ENCODE results near the gene GSK3B. TPM values are rescaled to one million over a fixed set of nuclear protein-coding genes. Genes with fewer than 3 reads are reported as not detected.
"Not testable (repeated sequence)": the region's sequence is repeated elsewhere in the genome, so short reads cannot be mapped to it uniquely, and the experiment has no call there.

The GSK3B gene
- total and polyA plus RNA-seq, 2 donors from 2014 or later: 6.4 to 52.1 TPM

GRCh38 chr3:120018299-120018698, 75.9 kb downstream of the GSK3B start:
- FAIRE-seq: no peak
- Histone ChIP-seq H3K27ac (ENCODE audit: low read depth in 2 of 2, low read length in 2 of 2) (no peak overlapping the region), H3K4me1 (ENCODE audit: control insufficient read depth in 2 of 3, insufficient read depth in 2 of 3, low read depth in 1 of 3, low read length in 3 of 3) (peaks cover 0 to 12% (median 3%) of the 10 kb centered on the region in 3 donors)

GRCh38 chr3:120017692-120018091, 76.6 kb downstream of the GSK3B start:
- no peak overlapping the region for H3K27ac ChIP-seq (ENCODE audit: low read depth in 2 of 2, low read length in 2 of 2)
- no peaks in the 10 kb centered on the region for H3K9me3 ChIP-seq (ENCODE audit: control insufficient read depth in 2 of 3, insufficient read depth in 1 of 3, low read length in 3 of 3)
- FAIRE-seq (no peak), DNase-seq (no peak)
- H3K4me3 ChIP-seq (ENCODE audit: low read length in 3 of 3): no peak overlapping the region
- H3K27me3 ChIP-seq (ENCODE audit: control insufficient read depth, insufficient read depth, low read length): no peaks in the 10 kb centered on the region
- no peak for TF ChIP-seq CTCF (IDR thresholded peaks at IDR 0.05; ENCODE audit: borderline replicate concordance, extremely low read depth, insufficient read depth)
- no peak overlapping the region for H3K9ac ChIP-seq (ENCODE audit: low read length in 3 of 3)
- intact Hi-C loops (cut with DNase I): no loop called here
- no peaks in the 10 kb centered on the region for H3K36me3 ChIP-seq (ENCODE audit: control insufficient read depth in 2 of 3, insufficient read depth in 3 of 3, low read length in 3 of 3)
- H3K4me1 ChIP-seq (ENCODE audit: control insufficient read depth in 2 of 3, insufficient read depth in 2 of 3, low read depth in 1 of 3, low read length in 3 of 3): peaks cover 0 to 12% (median 3%) of the 10 kb centered on the region in 3 donors

More at GRCh38 chr3:120018299-120018698, 75.9 kb downstream of the GSK3B start:
- intact Hi-C loops (cut with DNase I): no loop called here
- no peak for TF ChIP-seq CTCF (IDR thresholded peaks at IDR 0.05; ENCODE audit: borderline replicate concordance, extremely low read depth, insufficient read depth)
- DNase-seq: no peak
- Histone ChIP-seq H3K9me3 (ENCODE audit: control insufficient read depth in 2 of 3, insufficient read depth in 1 of 3, low read length in 3 of 3) (no peaks in the 10 kb centered on the region), H3K36me3 (ENCODE audit: control insufficient read depth in 2 of 3, insufficient read depth in 3 of 3, low read length in 3 of 3) (no peaks in the 10 kb centered on the region), H3K27me3 (ENCODE audit: control insufficient read depth, insufficient read depth, low read length) (no peaks in the 10 kb centered on the region), H3K4me3 (ENCODE audit: low read length in 3 of 3) (no peak overlapping the region), H3K9ac (ENCODE audit: low read length in 3 of 3) (no peak overlapping the region)

GRCh38 chr3:120013481-120013880, 80.8 kb downstream of the GSK3B start:
- peaks cover 0 to 12% (median 6%) of the 10 kb centered on the region in 3 donors for H3K4me1 ChIP-seq (ENCODE audit: control insufficient read depth in 2 of 3, insufficient read depth in 2 of 3, low read depth in 1 of 3, low read length in 3 of 3)
- intact Hi-C loops (cut with DNase I): no loop called here
- H3K9me3 ChIP-seq (ENCODE audit: control insufficient read depth in 2 of 3, insufficient read depth in 1 of 3, low read length in 3 of 3): no peaks in the 10 kb centered on the region
- no peaks in the 10 kb centered on the region for H3K27me3 ChIP-seq (ENCODE audit: control insufficient read depth, insufficient read depth, low read length)
- no peak overlapping the region for H3K27ac ChIP-seq (ENCODE audit: low read depth in 2 of 2, low read length in 2 of 2)
- TF ChIP-seq CTCF (IDR thresholded peaks at IDR 0.05; ENCODE audit: borderline replicate concordance, extremely low read depth, insufficient read depth): no peak
- H3K36me3 ChIP-seq (ENCODE audit: control insufficient read depth in 2 of 3, insufficient read depth in 3 of 3, low read length in 3 of 3): no peaks in the 10 kb centered on the region
- no peak overlapping the region for H3K9ac ChIP-seq (ENCODE audit: low read length in 3 of 3)
- DNase-seq (peak in 1 of 5 donors; percentile 6), FAIRE-seq (no peak)
- no peak overlapping the region for H3K4me3 ChIP-seq (ENCODE audit: low read length in 3 of 3)

GRCh38 chr3:120005741-120006140, 88.5 kb downstream of the GSK3B start:
- intact Hi-C loops (cut with DNase I); H3K4me3 ChIP-seq (ENCODE audit: low read length in 3 of 3); DNase-seq; H3K9ac ChIP-seq (ENCODE audit: low read length in 3 of 3); H3K36me3 ChIP-seq (ENCODE audit: control insufficient read depth in 2 of 3, insufficient read depth in 3 of 3, low read length in 3 of 3); FAIRE-seq; H3K9me3 ChIP-seq (ENCODE audit: control insufficient read depth in 2 of 3, insufficient read depth in 1 of 3, low read length in 3 of 3); H3K27me3 ChIP-seq (ENCODE audit: control insufficient read depth, insufficient read depth, low read length); H3K27ac ChIP-seq (ENCODE audit: low read depth in 2 of 2, low read length in 2 of 2); H3K4me1 ChIP-seq (ENCODE audit: control insufficient read depth in 2 of 3, insufficient read depth in 2 of 3, low read depth in 1 of 3, low read length in 3 of 3): not testable (repeated sequence)

- H3K27ac ChIP-seq (ENCODE audit: low read depth in 2 of 2, low read length in 2 of 2); H3K4me1 ChIP-seq (ENCODE audit: control insufficient read depth in 2 of 3, insufficient read depth in 2 of 3, low read depth in 1 of 3, low read length in 3 of 3); H3K4me3 ChIP-seq (ENCODE audit: low read length in 3 of 3); intact Hi-C loops (cut with DNase I); H3K9ac ChIP-seq (ENCODE audit: low read length in 3 of 3); H3K36me3 ChIP-seq (ENCODE audit: control insufficient read depth in 2 of 3, insufficient read depth in 3 of 3, low read length in 3 of 3); H3K27me3 ChIP-seq (ENCODE audit: control insufficient read depth, insufficient read depth, low read length); H3K9me3 ChIP-seq (ENCODE audit: control insufficient read depth in 2 of 3, insufficient read depth in 1 of 3, low read length in 3 of 3); FAIRE-seq: not testable (repeated sequence)
- peak in 3 of 5 donors; percentile 9 to 44 (median 12) for DNase-seq
Measured at GRCh38 chr3:120004008-120004498, 90.2 kb downstream of the GSK3B start.

Measured in kidney (tissue), 14 donors.